Pulmonary artery endothelial cell (primary cell): Measurements from ENCODE around the gene WWP2. TPM values are rescaled to one million over a fixed set of nuclear protein-coding genes. Genes with fewer than 3 reads are reported as not detected.
"Not testable (repeated sequence)": the region's sequence is repeated elsewhere in the genome, so short reads cannot be mapped to it uniquely, and the experiment has no call there.

Source experiments
- DNase-seq: peaks from one replicate; pipeline ENCODE4 v3.0.0-alpha.2; 2011; ENCODE audit warnings: low read depth, low spot score
- total RNA-seq: library from RNA; depleted of rRNA; stranded (reverse); fragments of >200 nt; gene quantifications from 2 replicates; pipeline ENCODE4 v1.2.3, GENCODE V29; 2014

The WWP2 gene
- total RNA-seq, 1 donor from 2014 or later = 17.9 TPM

DNA sequence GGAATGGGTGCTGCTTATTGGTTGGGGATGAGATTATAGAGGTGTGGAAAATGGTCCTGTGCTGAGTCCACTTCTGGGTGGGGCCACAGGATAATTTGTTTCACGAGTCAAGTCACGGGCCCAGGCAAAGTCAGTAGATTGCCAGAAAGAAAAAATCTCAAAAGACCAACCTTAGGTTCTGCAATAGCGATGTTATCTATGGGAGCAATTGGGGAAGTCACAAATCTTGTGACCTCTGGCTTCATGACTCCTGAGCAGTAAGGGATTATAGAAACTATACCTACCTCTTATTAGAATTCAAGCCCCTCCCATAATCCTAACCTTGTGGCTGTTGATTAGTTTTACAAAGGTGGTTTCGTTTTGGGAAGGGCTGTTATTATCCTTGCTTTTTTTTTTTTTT is 31.4 kb downstream of the WWP2 start:
- no peak for DNase-seq

DNA sequence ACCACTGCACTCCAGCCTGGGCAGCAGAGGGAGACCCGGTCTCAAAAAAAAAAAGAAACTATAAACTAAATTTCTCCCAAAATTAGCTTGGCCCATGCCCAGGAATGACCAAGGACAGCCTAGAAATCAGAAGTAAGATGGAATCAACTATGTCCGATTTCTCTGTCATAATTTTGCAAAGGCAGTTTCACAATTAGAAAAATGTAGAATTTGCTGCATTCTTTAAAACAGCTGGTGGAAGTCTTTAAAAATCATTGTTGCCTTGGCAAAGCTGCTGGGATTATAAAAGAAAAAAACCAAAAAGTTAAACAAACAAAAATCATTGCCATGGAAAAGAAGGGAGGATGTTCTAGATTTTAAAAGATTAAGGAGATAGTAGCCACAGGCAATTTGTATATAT is 32.4 kb downstream of the WWP2 start:
- no peak for DNase-seq

DNA sequence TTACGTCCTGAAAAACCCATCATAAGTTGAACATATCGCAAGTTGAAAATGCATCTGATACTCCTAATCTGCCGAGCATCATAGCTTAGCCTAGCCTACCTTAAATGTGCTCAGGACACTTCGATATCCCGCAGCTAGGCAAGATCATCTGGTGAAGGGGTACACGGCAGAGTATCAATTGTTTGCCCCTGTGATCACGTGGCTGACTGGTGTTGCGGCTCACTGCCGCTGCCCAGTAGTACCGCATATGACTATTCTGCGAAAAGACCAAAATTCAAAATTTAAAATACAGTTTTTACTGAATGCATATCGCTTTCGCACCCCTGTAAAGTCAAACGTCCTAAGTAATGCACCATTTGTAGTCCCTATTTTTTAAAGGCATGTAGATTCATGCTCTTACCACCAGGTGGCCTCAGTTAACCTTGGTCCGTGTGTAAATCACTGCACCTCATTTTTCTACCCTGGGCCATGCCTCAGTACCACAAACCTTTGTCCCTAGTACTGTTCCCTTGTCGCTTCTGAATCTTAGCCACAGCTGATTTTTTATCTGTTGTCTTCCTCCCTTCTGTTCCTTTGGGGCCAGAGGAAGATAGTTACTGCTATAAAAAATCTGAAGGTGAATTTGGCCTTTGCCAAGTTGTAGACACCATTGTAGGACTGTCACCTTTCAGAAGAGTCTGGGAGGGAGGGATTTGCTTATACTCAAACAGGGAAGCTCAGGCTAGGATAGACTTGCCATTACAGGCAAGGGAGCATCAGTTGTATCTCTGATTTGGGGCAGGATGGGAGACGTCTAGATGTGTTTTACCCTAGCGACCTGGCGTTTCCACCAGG is 34.4 kb downstream of the WWP2 start:
- peak; percentile 43 for DNase-seq

DNA sequence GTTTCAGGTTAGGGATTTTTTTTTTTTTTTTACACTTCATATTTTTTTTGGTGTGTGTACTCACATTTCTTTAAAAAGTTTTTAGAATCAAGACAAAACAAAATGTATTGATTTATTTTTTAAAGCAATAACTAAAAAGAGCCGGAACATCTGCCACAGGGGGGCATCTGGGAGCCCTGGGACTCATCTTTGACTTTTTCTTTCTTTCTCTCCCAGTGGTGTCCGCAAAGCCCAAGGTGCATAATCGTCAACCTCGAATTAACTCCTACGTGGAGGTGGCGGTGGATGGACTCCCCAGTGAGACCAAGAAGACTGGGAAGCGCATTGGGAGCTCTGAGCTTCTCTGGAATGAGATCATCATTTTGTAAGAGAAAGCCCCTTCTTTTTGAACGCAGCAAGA is 36.3 kb downstream of the WWP2 start:
- no peak for DNase-seq

DNA sequence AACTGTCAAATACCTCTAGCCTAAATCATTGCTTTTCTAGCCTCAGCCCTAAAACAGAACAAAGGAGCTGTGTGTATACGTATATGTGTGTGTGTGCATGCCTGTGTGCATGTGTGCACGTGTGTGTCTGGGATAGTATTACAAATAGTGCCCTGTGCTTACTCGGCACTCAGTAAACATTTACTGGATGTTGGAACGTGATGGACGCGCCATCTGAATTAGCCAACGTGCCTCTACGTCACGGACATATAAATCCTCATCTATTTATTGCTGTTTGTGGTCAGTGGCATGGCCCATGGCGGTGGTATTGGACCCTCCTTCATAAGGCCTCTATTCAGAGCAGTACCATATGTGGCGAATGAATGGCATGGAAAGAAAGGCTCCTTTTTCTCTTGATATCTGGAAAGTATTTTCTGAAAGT is 37.5 kb downstream of the WWP2 start:
- DNase-seq = no peak

DNA sequence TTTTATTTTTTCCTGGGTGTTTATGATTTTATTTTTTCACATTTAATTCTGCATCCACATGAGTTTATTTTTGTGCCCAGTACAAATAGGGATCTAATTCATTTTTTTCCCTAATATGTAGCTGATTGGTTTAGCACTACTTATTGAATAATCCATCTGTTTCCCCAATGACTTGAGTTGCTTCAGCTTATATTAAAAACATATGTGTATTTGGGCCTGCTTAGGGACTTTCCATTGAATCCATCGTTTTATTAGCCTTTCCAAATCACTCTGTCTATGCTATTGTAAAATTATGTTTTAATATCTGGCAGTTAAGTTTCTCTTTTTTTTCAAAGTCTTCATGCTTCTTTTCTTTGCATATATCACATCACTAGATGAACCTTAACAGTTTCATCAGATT is 42.2 kb downstream of the WWP2 start:
- no peak for DNase-seq

DNA sequence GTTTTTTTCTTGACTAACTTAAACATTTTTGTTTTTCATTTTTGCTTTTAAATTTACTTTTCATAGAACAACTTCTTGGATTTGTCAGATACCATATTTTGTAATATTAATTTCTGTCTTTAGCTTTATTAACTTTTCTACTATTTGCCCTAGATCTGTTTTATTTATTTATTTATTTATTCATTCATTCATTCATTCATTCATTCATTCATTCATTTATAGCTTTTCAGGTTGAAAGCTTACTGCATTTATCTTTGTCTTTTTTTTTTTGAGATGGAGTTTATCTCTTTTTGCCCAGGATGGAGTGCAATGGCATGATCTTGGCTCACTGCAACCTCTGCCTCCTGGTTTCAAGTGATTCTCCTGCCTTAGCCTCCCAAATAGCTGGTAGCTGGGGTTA is 44.6 kb downstream of the WWP2 start:
- DNase-seq = not testable (repeated sequence)

DNA sequence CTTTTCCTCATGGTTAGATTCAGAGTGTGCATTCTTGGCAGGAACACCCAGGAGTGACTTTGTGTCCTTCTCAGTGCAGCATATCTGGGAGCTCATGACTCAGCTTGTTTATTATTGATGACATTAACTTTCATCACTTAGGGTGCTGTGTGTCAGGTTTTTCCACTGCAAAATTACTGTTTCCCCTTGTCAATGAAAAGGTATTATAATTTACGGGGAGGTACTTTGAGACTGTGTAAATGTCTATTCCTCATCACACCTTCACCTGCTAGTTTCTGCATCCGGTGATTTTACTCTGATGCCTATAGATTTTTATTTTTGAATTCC is 50.5 kb downstream of the WWP2 start:
- no peak for DNase-seq

DNA sequence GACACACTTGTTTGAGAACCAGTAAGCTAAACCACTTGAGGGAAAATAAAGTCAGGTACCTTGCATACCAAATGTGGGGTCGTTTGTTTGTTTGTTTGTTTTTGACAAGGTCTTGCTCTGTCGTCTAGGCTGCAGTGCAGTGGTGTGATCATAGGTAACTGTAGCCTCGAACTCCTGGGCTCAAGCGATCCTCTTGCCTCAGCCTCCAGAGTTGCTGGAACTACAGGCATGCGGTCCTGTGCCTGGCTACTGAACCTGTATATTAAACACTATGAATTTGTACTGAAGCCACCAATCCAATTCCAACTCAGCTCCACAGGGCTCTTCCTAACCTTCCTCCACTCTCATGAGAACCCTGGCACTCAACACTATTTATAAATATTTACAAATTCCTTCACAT is 51.9 kb downstream of the WWP2 start:
- no peak for DNase-seq

DNA sequence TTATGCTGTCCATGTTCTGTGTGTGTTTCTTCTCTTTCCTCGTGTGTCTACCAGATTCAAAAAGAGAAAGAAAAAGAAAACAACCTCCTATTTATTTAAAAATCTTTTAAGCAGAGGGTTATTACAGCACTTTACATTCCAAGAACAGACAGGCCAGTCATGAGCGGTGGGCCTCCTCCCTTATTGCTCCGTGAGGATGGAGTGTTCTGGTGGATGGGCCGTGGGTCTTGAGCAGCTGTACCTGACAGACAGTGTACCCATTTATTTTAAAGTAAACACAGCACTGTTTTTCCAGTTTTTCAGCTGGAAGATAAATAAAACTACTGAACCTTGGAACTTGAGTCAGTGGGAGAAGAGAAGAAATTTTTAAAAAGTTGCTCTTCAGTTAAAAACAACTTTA is 52.4 kb downstream of the WWP2 start:
- DNase-seq = no peak

DNA sequence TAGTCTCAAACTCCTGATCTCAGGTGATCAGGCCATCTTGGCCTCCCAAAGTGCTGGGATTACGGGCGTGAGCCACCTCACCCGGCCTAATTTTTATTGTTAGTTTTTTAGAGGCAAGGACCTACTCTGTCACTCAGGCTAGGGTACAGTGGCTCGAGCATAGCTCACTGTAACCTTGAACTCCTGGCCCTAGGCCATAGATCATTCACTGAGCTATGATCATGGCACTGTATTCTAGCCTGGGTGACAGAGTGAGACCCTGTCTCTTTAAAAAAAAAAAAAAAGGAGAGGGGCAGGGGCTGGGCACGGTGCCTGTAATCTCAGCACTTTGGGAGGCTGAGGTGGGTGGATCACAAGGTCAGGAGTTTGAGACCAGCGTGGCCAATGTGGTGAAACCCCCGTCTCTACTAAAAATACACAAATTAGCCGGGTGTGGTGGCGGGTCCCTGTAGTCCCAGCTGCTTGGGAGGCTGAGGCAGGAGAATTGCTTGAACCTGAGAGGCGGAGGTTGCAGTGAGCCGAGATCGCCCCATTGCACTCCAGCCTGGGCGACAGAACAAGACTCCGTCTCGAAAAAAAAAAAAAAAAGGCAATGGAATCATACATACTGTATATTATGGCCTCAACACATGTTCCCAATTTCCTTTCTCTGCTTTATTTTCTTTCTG is 53.2 kb downstream of the WWP2 start:
- DNase-seq = not testable (repeated sequence)

DNA sequence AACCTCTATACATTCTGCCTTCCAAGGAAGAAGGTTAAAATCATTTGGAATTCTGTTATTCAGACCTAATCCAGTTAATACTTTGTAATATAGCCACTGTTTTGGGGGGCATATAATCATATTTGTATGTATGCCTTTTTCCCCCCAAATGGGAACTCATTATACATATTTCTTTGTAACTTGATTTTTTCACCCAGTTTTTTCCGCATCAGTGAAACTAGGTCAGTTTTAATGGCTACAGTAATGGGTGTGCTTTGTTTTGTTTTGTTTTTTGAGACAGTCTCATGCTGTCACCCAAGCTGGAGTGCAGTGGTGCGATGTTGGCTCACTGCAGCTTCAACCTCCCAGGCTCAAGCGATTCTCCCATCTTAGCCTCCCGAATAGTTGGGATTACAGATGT is 54.9 kb downstream of the WWP2 start:
- DNase-seq = no peak

DNA sequence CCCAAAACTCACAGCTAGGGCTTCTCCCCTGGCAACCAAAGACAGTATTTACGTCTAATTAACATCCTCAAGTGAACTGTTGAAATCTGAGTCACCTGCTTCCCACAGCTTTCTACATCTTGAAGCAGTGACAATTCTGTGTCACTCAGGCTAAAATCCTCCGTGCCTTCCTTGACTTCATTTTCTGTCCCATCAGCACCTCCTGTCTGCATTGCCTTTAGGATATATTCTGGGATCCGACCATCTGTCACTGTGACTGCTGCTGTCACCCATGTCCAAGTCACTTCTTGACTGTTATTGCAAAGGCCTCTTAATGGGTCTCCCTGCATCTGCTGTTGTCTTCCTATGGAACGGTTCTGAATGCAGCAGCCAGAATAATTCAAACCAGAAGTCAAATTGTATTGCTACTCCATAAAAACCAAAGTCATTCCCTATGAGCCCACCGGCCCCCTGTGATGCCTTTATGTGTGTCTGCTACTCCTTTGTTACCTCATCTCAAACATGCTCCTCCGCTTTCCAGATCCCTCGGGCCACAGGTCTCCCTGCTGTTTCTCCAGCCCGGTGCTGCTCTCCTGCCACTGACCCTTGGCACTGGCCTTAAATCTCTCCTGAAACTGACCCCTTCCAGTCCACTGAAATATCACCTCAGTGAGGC is 56.9 kb downstream of the WWP2 start:
- DNase-seq = no peak

DNA sequence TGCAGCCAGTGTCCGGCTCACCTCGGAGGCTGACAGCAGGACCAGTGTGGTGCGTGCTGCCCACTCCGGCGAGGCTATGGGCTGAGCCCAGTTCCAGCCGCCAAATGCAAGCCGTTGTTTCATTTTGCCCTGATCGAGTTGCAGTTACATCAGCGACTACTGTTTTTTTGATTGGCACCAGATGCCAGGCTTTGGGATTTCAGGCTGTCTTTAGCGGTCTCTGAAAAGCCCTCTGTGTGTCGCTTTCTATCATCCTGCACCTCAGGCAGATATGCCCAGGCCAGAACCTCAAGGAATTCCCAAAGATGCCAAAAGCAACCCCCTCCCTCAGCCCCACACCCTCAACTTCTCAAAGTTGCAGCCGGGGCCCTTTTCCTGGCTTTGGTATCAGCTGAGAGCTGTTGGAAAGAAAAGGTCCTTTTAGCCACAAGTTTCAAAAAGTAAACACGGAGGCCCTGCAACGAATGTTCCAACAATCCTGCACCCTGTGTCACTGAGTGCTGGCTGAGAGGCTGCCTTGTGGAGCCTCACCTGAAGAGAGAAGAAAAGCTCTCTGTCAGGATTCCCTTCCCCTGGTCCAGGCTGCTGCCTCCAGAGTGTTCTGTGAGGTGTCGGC is 58.9 kb downstream of the WWP2 start:
- no peak for DNase-seq

DNA sequence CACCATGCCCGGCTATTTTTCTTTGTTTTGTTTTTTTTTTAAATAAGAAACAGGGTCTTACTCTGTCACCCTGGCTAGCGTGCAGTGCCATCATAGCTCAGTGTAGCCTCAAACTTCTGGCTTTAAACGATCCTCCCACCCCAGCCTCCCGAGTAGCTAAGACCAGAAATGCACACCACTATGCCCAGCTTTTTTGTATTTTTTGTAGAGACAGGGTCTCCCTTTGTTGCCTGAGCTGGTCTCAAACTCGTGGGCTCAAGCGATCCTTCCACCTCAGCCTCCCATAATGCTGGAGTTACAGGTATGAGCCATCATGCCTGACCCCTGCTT is 59.7 kb downstream of the WWP2 start:
- DNase-seq = no peak

DNA sequence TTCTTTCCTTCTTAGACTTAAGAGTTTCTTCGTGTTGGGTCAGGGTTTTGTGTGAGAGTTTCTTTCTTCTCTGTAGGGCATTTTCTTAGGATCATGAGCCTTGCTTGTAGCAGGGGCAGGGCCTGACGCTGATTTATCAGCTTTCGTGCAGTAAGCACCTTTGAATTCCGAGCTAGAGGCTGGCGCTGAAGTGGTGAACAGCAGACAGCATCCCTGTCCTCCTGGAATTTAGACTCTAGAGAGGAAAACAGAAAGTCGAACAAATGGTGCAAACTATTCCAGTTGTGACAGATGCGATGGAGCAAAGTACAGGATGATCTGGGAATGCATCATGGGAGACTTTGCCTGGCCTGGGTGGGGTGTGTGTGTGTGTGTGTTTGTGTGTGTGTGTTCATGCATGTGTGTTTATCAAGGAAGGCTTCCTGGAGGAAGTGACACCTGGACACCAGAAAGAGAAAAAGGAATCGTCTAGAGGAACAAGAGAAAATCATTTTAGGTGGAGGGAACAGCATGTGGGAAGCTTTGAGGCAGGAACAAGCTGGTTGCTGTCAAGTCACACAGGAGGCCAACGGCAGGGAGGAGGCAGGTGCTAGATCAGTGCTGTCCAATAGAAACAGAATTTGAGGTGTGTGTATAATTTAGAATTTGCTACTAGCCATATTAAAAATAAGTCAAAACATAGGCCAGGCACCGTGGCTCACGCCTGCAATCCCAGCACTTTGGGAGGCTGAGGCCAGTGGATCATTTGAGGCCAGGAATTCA is 60.2 kb downstream of the WWP2 start:
- no peak for DNase-seq

DNA sequence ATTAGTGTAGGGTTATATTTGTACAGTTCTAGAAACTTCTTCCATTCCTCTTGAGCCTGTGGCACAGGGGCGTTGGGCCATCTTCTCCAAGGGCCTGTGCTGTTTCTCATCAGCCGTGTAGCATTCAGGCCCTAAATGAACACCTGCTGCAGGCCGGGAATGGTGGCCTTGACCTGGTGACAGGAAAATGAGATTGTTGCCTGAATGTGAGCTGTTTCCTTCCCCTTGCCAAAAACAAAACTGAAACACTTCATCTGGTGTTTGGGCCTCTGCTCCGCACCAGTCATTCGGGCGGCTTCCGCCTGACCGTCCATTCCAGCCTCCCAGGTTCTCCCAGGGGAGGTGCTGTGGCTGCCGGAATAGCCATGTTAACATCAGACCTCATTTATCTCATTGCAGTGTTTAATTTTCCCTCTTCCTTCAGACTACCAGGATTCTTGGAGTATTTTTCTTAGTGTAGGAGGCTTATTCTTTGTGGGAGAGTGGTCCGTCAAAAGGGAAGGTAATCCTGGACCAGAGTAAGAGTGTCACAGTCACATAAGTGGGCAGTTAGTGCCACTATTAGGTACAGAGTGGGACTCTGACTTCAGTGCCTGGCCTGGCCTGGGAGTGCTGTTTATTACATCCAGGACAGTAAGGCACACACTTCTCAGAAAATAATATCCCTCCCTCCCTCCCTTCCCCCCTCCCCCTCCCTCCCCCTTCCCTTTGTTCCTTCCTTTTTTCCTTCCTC is 61.9 kb downstream of the WWP2 start:
- DNase-seq = no peak

DNA sequence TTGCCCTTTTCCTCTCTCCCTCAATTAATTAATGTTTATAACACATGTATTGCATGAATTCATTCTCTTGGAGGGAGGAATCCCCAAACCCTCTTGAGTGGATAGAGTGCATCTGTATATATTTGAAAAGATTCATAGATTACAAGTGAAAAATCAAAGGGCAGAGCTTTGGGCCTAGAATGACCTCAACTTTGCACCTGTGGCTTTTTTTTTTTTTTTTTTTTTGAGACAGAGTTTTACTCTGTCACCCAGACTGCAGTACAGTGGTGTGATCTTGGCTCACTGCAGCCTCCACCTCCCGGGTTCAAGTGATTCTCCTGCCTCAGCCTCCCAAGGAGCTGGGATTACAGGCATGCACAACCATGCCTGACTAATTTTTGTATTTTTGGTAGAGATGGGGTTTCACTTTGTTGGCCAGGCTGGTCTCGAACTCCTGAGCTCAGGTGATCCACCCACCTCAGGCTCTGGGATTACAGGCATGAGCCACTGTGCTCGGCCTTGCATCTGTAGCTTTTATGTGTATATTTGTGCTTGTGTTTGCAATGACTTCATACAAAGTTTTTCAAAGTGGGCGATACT is 62.5 kb downstream of the WWP2 start:
- DNase-seq = not testable (repeated sequence)

DNA sequence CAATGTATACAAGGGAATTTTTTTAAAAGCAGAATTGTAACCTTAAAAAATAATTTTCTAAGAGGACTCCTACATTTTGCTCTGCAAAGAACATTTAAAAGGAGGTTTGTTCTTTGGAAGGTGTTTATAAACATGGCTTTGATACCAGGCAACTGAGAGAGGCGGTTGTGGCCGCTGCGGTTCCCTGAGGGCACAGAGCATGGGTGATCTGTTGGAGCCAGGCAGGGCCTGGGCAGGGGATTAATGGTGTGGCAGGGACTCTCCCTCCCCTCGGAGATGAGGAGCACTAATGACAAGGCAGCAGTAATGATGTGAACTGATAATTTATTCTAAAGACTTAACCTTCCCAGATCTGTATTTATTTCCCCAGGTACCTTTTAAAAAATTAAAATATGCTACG is 65.4 kb downstream of the WWP2 start:
- DNase-seq = no peak

DNA sequence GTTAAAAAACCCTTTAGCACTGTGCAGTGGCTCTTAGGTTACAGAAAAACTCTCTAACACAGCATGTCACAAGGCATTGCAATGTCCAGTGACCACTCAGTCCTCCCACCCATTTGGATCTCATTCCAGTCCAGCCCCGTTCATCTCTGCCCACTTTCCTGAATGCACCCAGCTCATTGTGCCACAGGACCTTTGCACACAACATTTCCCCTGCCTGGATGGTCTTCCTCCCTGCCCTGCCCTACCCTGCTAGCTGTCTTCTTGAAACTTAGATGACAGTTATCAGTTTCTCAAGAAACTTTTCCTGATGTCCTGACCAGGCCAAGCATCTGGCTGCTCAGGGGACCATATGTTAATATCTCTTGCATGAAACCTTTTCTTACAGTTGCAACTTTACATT is 67.2 kb downstream of the WWP2 start:
- DNase-seq = no peak

DNA sequence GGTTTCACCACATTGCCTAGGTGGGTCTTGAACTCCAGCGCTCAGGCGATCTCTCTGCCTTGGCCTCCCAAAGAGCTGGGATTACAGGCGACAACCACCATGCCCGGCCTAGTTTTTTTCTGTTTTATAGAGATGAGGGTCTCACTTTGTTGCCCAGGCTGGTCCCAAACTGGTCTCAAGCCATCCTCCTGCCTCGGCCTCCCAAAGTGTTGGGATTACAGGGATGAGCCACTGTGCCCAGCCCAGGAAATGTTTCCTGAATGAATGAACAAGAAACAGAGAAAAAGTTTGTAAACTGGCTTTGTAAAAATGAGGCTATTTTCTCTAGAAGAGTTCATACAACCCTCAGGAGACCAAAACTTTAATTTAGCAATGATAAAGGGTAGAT is 68.0 kb downstream of the WWP2 start:
- DNase-seq = no peak
